GM21723 (cell line): ENCODE results near the gene DPCD.
"Not testable (repeated sequence)": the region's sequence is repeated elsewhere in the genome, so short reads cannot be mapped to it uniquely, and the experiment has no call there.

ENCODE experiments used
- ATAC-seq: cut with Tn5 transposase; IDR thresholded peaks from one replicate; pipeline ENCODE4 v1.9.1; 2021; ENCODE audit warnings: mild to moderate bottlenecking, moderate library complexity; ENCODE audit not compliant: unreplicated experiment

The DPCD gene

GRCh38 chr10:101617102-101617823, 29.1 kb downstream of the DPCD start:
- no peak for ATAC-seq

GRCh38 chr10:101617824-101618568, 29.9 kb downstream of the DPCD start:
- no peak for ATAC-seq

- no peak for ATAC-seq
These were observed 30.8 kb downstream of the DPCD start for GRCh38 chr10:101618871-101619270.

GRCh38 chr10:101619983-101620382, 31.9 kb downstream of the DPCD start:
- ATAC-seq, result no peak

- no peak for ATAC-seq
These were observed 35.4 kb downstream of the DPCD start for GRCh38 chr10:101623528-101623927.

- no peak for ATAC-seq
These were observed 36.5 kb downstream of the DPCD start for GRCh38 chr10:101624526-101625102.

GRCh38 chr10:101625821-101626412, 37.8 kb downstream of the DPCD start:
- no peak for ATAC-seq

GRCh38 chr10:101629837-101630632, 41.9 kb downstream of the DPCD start:
- no peak for ATAC-seq

GRCh38 chr10:101630633-101630920, 42.5 kb downstream of the DPCD start:
- no peak for ATAC-seq

- ATAC-seq, result no peak
These were observed 43.8 kb downstream of the DPCD start for GRCh38 chr10:101631821-101632475.

- not testable (repeated sequence) for ATAC-seq
These were observed 45.4 kb downstream of the DPCD start for GRCh38 chr10:101633510-101633909.

- no peak for ATAC-seq
These were observed 51.2 kb downstream of the DPCD start for GRCh38 chr10:101639141-101639900.

GRCh38 chr10:101643546-101643945, 55.4 kb downstream of the DPCD start:
- no peak for ATAC-seq

- ATAC-seq, result no peak
These were observed 55.9 kb downstream of the DPCD start for GRCh38 chr10:101644002-101644401.

- no peak for ATAC-seq
These were observed 57.5 kb downstream of the DPCD start for GRCh38 chr10:101645659-101646058.

GRCh38 chr10:101646364-101646763, 58.2 kb downstream of the DPCD start:
- ATAC-seq, result no peak

- no peak for ATAC-seq
These were observed 59.1 kb downstream of the DPCD start for GRCh38 chr10:101647255-101647654.

- ATAC-seq, result no peak
These were observed 61.5 kb downstream of the DPCD start for GRCh38 chr10:101649525-101650085.

GRCh38 chr10:101650863-101651262, 62.7 kb downstream of the DPCD start:
- no peak for ATAC-seq
